Measurements from ENCODE around the gene CLDN17. TPM values are rescaled to one million over a fixed set of nuclear protein-coding genes. Genes with fewer than 3 reads are reported as not detected.

Gene CLDN17
- total RNA-seq, 1 donor from 2014 or later: not detected

DNA sequence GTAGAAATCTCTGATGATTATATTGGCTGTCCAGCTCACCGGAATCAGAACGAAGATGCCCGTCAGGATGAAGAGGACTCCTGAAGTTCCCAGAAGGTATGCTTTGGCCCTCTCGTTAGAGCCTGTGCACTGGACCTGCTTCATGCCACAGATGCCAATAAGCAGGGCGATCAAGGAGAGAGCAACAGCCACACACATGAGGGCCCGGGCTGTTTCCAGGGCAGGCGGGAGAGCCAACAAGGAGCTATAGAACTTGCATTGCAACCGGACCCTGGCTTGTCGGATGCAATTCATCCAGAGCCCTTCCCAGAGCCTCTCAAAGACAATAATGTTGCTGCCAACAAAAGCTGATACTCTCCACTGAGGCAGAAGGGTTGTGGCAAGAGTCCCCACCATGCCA is 434 bp downstream of the CLDN17 start:
- Mint-ChIP-seq H3K4me3 (no peak overlapping the region), H3K36me3 (ENCODE audit: low read depth) (no peaks in the 10 kb centered on the region), H3K27ac (no peak overlapping the region), H3K4me1 (ENCODE audit: low read depth) (no peaks in the 10 kb centered on the region), H3K27me3 (ENCODE audit: insufficient read depth) (no peaks in the 10 kb centered on the region), H3K9me3 (no peaks in the 10 kb centered on the region)
- DNase-seq (ENCODE audit: low spot score): no peak
- intact Hi-C loops (cut with micrococcal nuclease): no loop called here

GRCh38 chr21:30164796-30165195 is 1.8 kb downstream of the CLDN17 start:
- Mint-ChIP-seq H3K27ac (no peak overlapping the region), H3K4me3 (no peak overlapping the region), H3K27me3 (ENCODE audit: insufficient read depth) (no peaks in the 10 kb centered on the region), H3K4me1 (ENCODE audit: low read depth) (no peaks in the 10 kb centered on the region), H3K9me3 (no peaks in the 10 kb centered on the region), H3K36me3 (ENCODE audit: low read depth) (no peaks in the 10 kb centered on the region)
- intact Hi-C loops (cut with micrococcal nuclease): no loop called here
- no peak for DNase-seq (ENCODE audit: low spot score)

GRCh38 chr21:30153697-30154340 is 12.8 kb downstream of the CLDN17 start:
- H3K27me3 Mint-ChIP-seq (ENCODE audit: insufficient read depth): no peaks in the 10 kb centered on the region
- DNase-seq (ENCODE audit: low spot score): no peak
- H3K4me1 Mint-ChIP-seq (ENCODE audit: low read depth): no peaks in the 10 kb centered on the region
- no peak overlapping the region for H3K27ac Mint-ChIP-seq
- H3K36me3 Mint-ChIP-seq (ENCODE audit: low read depth): no peaks in the 10 kb centered on the region
- intact Hi-C loops (cut with micrococcal nuclease): no loop called here
- no peaks in the 10 kb centered on the region for H3K9me3 Mint-ChIP-seq
- H3K4me3 Mint-ChIP-seq: no peak overlapping the region

DNA sequence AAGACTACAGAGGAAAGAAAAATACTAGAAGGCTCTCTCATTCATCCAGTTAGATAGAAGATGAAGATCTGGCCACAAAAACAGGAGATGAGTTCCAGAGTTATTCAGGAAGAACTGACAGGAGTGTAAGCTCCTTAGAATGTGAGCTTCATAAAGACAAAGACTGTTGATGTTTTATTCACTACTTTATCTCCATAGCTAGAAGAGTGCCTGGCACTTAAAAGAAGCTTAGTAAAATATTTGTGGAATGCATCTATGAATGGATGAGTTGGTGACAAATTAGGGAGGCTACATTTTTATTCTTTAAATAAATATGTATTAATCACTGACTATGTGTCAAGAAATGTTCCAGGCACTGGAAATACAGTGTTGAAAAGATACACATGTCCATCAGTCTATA is 13.8 kb downstream of the CLDN17 start:
- no peaks in the 10 kb centered on the region for H3K4me1 Mint-ChIP-seq (ENCODE audit: low read depth)
- intact Hi-C loops (cut with micrococcal nuclease): no loop called here
- no peaks in the 10 kb centered on the region for H3K9me3 Mint-ChIP-seq
- no peak for DNase-seq (ENCODE audit: low spot score)
- H3K36me3 Mint-ChIP-seq (ENCODE audit: low read depth): no peaks in the 10 kb centered on the region
- no peaks in the 10 kb centered on the region for H3K27me3 Mint-ChIP-seq (ENCODE audit: insufficient read depth)
- no peak overlapping the region for H3K27ac Mint-ChIP-seq
- H3K4me3 Mint-ChIP-seq: no peak overlapping the region

DNA sequence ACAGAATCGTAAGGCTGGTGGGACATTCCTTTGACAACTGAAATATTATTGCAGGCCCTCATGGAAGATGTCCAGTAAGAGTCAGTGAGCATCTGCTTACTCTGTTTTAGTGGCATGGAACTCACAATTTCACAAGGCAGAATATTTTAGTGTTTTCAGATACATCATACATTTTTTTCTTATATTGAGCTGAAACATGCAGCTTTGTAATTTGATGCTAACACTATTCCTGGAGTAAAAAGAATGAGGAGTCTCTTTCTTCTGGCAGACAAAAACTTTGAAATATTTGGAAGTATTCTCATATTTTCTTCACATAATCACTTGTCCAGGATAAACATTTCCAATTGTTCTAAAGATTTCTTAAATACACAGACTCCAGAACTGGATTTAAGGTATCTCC is 17.7 kb downstream of the CLDN17 start:
- Mint-ChIP-seq H3K4me3 (no peak overlapping the region), H3K27ac (no peak overlapping the region), H3K36me3 (ENCODE audit: low read depth) (no peaks in the 10 kb centered on the region), H3K27me3 (ENCODE audit: insufficient read depth) (no peaks in the 10 kb centered on the region), H3K4me1 (ENCODE audit: low read depth) (no peaks in the 10 kb centered on the region), H3K9me3 (no peaks in the 10 kb centered on the region)
- intact Hi-C loops (cut with micrococcal nuclease): no loop called here
- no peak for DNase-seq (ENCODE audit: low spot score)

DNA sequence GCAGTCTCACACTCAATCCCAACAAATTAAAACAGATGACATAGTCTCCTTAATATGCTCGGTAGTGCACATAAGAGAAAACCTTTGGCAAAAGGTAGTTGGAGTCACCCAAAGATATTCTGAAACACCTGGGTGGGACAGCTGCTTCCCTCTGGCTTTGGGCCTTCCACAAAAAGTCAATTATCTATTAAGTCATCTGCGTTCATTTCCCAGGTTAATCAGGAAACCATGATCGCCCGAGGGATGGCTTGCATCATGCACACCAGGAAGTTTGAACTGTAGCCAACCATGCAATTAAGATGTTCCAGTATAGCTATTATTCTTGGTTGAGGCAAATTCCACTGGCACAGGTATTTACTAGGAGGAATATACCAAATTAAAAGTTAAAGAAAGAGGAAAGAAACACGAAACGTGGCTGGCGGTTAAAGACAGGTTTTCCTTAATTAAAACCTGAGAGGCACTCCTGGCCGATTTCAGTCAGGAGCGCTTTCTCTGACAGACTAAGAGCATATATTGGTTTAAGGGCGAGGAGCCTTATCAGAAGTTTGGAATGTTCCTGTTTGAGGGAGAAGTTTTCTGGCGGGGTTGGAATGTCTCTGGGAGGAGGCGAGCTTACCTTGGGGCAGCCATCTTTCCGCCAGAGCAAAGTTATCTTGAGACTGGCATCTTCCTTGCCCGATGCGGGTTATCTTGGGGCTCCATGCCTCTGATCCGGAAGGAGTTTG is 19.9 kb downstream of the CLDN17 start:
- no peaks in the 10 kb centered on the region for H3K36me3 Mint-ChIP-seq (ENCODE audit: low read depth)

GRCh38 chr21:30138483-30138882 is 28.1 kb downstream of the CLDN17 start:
- Mint-ChIP-seq H3K36me3 (ENCODE audit: low read depth) (no peaks in the 10 kb centered on the region), H3K27me3 (ENCODE audit: insufficient read depth) (no peaks in the 10 kb centered on the region), H3K9me3 (no peaks in the 10 kb centered on the region), H3K27ac (no peak overlapping the region), H3K4me3 (no peak overlapping the region), H3K4me1 (ENCODE audit: low read depth) (no peaks in the 10 kb centered on the region)
- intact Hi-C loops (cut with micrococcal nuclease): no loop called here
- no peak for DNase-seq (ENCODE audit: low spot score)

More for the DNA sequence above, 19.9 kb downstream of the CLDN17 start:
- no peak for DNase-seq (ENCODE audit: low spot score)
- Mint-ChIP-seq H3K27ac (no peak overlapping the region), H3K4me1 (ENCODE audit: low read depth) (no peaks in the 10 kb centered on the region), H3K27me3 (ENCODE audit: insufficient read depth) (no peaks in the 10 kb centered on the region), H3K9me3 (no peaks in the 10 kb centered on the region), H3K4me3 (no peak overlapping the region)
- intact Hi-C loops (cut with micrococcal nuclease): no loop called here

DNA sequence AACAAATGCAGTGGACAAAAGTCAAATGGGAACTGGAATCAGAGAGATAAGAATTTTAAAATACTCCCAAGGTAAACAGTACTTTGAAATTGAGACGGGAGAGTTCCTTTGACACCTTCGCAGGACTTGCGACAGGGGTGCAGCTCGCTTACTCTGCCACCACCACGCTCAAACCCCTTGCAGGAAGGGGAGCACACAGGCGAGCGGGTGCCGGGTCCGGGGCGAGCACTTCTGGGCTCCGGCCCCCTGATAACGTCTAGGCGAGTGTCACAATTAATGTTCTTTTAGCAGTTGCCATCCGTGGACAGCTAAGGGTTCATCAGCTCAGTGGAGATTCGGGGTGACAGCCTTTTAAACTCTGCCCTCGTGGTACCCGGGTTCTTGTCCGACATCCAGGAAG is 37.4 kb downstream of the CLDN17 start:
- Mint-ChIP-seq H3K36me3 (ENCODE audit: low read depth) (no peaks in the 10 kb centered on the region), H3K27ac (no peak overlapping the region), H3K27me3 (ENCODE audit: insufficient read depth) (no peaks in the 10 kb centered on the region), H3K9me3 (no peaks in the 10 kb centered on the region), H3K4me3 (no peak overlapping the region), H3K4me1 (ENCODE audit: low read depth) (no peaks in the 10 kb centered on the region)
- DNase-seq (ENCODE audit: low spot score): no peak
- intact Hi-C loops (cut with micrococcal nuclease): no loop called here

DNA sequence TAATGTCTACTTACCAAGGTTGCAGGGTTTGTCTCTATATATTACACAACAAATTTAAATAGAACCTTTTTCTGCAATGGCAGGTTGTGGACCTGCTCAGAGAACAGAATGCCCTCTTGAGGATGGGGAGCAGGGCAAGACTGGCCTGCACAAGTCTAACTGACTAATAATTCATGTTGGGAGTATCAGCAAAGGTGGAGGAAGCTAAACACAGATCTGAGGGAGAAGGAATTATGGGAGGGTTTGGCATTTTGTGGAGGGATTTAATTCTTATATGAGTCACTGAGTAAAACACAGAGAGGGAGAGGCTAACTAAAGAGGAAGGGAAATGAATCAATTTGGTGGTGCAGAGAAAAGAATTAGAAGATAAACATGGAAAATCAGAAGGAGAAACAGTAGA is 40.0 kb downstream of the CLDN17 start:
- no peak for DNase-seq (ENCODE audit: low spot score)
- Mint-ChIP-seq H3K4me3 (no peak overlapping the region), H3K36me3 (ENCODE audit: low read depth) (no peaks in the 10 kb centered on the region), H3K4me1 (ENCODE audit: low read depth) (no peaks in the 10 kb centered on the region), H3K27me3 (ENCODE audit: insufficient read depth) (no peaks in the 10 kb centered on the region), H3K27ac (no peak overlapping the region), H3K9me3 (no peaks in the 10 kb centered on the region)
- intact Hi-C loops (cut with micrococcal nuclease): no loop called here

- intact Hi-C loops (cut with micrococcal nuclease): no loop called here
- Mint-ChIP-seq H3K36me3 (ENCODE audit: low read depth) (no peaks in the 10 kb centered on the region), H3K9me3 (no peaks in the 10 kb centered on the region), H3K27me3 (ENCODE audit: insufficient read depth) (no peaks in the 10 kb centered on the region), H3K27ac (no peak overlapping the region), H3K4me1 (ENCODE audit: low read depth) (no peaks in the 10 kb centered on the region), H3K4me3 (no peak overlapping the region)
- no peak for DNase-seq (ENCODE audit: low spot score)
These were observed 49.0 kb downstream of the CLDN17 start for GRCh38 chr21:30117631-30118030.

DNA sequence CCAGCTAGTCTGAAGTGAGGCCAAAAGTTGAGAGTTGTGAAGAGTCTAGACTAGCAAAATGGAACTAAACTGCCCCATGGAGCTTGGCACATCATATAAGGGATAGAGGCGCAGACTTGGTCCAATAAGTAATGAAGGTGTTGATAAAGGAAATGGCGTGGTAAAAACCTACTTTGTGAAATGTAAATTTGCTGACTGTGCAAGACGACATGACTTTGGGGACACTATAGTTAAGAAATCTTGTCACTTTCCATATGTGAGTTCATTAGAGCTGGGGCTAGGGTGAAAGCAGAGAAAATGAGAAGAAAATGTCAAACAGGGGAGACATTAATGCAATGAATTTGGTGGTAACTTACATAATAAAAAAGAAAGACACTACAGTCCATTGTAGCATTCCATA is 50.1 kb downstream of the CLDN17 start:
- Mint-ChIP-seq H3K27me3 (ENCODE audit: insufficient read depth) (no peaks in the 10 kb centered on the region), H3K36me3 (ENCODE audit: low read depth) (no peaks in the 10 kb centered on the region), H3K27ac (no peak overlapping the region), H3K9me3 (no peaks in the 10 kb centered on the region), H3K4me3 (no peak overlapping the region), H3K4me1 (ENCODE audit: low read depth) (no peaks in the 10 kb centered on the region)
- DNase-seq (ENCODE audit: low spot score): no peak
- intact Hi-C loops (cut with micrococcal nuclease): no loop called here

Measured in activated T-helper 1 cell treated with anti-CD3 and anti-CD28 coated beads, Interleukin-12 subunit alpha, Interleukin-12 subunit beta, Interleukin-2, Interleukin-4 antibody, amounts not matched to agents 30 ng/mL and 10 ng/mL and 1 ng/mL, durations not matched to agents 14 hours and 24 hours and 36 hours (primary cell).